Subcutaneous preadipocyte (primary cell): ENCODE measurements around the gene FAM50A. TPM values are rescaled to one million over a fixed set of nuclear protein-coding genes. Genes with fewer than 3 reads are reported as not detected.

ENCODE experiments used
- small RNA-seq: library from RNA; depleted of rRNA; stranded (forward); fragments of <200 nt; gene quantifications from one replicate; pipeline ENCODE3, GENCODE V24; 2012
- total RNA-seq: library from RNA; depleted of rRNA; stranded (reverse); fragments of >200 nt; gene quantifications from 2 replicates; pipeline ENCODE4 v1.2.3, GENCODE V29; 2012

Gene FAM50A, protein sequence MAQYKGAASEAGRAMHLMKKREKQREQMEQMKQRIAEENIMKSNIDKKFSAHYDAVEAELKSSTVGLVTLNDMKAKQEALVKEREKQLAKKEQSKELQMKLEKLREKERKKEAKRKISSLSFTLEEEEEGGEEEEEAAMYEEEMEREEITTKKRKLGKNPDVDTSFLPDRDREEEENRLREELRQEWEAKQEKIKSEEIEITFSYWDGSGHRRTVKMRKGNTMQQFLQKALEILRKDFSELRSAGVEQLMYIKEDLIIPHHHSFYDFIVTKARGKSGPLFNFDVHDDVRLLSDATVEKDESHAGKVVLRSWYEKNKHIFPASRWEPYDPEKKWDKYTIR
- total RNA-seq, result 34.9 and 35.2 TPM in 2 replicates

DNA sequence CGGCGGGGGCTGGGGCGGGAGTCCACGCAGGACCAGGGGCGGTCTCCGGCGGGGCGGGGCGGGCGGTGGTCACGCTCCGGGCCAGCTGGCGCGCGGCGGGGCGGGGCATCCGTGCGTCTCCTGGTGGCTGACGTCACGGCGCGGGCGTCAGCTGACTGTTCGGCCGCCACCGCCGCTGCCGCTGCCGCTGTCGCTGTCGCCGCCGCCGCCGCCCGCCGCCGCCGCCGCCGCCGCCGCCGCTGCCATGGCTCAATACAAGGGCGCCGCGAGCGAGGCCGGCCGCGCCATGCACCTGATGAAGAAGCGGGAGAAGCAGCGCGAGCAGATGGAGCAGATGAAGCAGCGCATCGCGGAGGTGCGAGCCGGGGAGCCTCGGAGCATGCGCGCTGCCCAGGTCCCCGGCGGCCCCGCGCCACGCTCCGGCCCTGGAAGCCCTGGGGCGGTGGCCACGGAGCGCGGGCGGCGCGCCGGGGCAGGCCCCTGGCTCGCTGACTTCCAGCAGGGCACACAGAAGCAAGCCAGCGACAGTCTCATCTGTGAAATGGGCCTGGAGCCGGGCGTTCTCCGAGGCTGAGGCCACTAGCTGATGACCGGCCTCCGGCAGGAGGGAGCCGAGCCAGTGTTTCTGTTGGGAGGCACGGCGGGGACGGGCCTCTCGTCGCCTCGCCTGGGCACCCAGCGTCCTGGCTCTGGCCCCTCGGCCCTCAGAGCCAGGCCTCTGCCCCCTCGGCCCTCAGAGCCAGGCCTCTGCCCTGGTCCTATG is at the start of gene FAM50A:
Gene FAM50A, plus strand, starts transcription at position 150 of the 763 bp plus-strand sequence. Its CDS starts 95 bp downstream, at position 245.

DNA sequence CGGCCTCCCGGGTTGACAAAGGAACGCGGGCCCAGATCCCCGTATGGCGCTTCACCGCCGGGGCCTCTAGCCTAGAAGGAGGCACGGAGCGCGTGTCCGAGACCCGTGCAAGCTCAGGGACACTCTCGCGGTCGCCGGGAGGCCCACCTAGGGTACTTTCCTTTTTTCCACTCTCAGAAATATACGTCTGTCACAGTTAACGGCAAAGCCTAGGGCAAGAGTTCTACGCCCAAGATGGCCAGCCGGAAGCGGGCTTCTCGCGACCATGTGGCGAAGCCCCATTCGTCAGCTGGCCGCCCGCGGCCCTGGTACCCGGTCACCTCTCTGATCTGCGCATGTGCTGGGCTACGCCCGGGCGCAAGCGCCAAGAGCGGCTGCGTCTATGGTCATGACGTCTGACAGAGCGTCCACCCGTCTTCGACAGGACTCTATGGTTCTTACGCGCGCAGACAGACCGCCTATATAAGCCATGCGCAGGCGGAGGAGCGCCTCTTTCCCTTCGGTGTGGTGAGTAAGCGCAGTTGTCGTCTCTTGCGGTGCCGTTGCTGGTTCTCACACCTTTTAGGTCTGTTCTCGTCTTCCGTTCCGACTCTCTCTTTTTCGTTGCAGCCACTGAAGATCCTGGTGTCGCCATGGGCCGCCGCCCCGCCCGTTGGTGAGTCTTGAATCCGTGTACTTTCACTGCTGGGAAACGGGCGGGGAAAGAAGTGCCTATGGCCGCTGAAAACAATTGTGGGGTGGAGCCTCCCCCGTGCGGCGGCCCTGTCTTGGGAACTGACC is 45.9 kb upstream of the FAM50A start, which contains the start of gene RPL10:
Gene RPL10, plus strand, starts transcription at position 490 of the 780 bp plus-strand sequence. Its CDS starts 143 bp downstream, at position 633.

DNA sequence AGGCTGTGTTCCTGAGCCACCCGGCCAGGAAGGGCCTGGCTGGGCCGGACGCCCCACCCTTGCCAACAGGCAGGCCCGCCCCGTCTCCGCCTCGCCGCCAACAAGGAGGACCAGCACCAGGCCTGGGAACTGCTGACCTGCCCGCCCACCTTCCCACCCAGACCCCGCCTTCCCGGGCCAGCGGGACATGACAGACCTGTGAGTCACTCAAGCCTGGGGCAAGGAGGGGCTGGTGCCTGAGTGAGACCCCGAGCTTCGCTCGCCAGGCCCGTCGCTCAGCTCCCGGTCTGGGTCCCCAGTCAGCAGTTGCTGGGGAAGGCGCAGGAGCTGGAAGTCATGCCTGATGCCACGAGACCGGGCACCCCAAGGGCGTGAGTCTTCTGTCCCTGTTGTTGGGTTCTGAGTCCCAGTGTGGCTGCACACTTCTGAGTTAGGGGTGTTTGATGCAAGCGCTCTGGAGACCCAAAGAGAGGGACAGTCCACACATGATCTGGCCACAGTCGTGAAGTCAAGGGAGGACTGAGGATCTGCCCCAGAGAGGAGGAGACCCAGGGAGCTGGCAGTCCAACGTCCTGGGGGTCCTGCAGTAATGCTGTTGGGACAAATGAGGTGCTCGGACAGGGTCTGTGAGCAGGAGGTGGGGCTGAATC is 34.6 kb upstream of the FAM50A start, which contains the start of gene DNASE1L1:
Gene DNASE1L1, minus strand, starts transcription at position 33 of the 650 bp plus-strand sequence. CDS start 3,686 bp downstream, outside the sequence.

GRCh38 chrX:154428176-154429171 is 15.5 kb upstream of the FAM50A start, which contains the start of gene ATP6AP1:
Gene ATP6AP1 (plus strand): TSS chrX:154428677. CDS start chrX:154428693, 16 bp downstream.

DNA sequence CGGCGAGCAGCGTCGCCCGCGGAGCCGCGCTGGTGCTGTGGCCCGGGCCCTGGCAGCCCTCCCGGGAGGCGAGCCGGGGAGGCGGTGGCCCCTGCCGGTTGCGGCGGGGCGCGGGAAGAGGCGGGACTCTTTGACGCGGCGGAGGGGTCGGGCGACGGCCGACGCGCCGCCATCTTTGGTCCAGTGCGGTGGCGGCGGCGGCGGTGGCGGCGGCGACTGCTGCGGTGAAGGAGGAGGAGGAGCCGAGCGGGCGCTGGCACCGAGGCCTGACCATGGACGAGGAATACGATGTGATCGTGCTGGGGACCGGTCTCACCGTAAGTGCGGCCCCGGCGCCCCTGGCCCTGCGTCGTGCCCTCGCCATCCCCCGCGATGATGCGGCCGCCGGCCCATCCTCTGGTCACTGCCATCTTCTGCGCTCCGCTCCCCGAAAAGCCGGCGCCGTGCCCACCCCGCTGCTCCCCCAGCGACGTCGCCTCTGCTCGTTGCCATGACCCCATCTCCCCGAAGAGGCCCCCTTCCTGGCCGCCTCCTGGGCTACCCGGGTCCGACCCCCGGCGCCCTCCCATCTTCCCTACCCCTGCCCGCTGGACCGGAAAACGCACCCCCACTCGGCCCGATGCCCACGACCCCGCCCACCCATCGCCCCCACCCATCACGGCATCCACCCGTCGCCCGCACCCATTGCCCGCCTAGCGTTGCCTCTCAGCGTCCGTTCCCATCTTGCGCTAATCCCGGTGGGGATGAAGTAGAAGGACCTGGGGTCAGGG is 6.8 kb upstream of the FAM50A start, which contains the start of gene GDI1:
Gene GDI1, plus strand, starts transcription at position 172 of the 770 bp plus-strand sequence. Its CDS starts 101 bp downstream, at position 273.

DNA sequence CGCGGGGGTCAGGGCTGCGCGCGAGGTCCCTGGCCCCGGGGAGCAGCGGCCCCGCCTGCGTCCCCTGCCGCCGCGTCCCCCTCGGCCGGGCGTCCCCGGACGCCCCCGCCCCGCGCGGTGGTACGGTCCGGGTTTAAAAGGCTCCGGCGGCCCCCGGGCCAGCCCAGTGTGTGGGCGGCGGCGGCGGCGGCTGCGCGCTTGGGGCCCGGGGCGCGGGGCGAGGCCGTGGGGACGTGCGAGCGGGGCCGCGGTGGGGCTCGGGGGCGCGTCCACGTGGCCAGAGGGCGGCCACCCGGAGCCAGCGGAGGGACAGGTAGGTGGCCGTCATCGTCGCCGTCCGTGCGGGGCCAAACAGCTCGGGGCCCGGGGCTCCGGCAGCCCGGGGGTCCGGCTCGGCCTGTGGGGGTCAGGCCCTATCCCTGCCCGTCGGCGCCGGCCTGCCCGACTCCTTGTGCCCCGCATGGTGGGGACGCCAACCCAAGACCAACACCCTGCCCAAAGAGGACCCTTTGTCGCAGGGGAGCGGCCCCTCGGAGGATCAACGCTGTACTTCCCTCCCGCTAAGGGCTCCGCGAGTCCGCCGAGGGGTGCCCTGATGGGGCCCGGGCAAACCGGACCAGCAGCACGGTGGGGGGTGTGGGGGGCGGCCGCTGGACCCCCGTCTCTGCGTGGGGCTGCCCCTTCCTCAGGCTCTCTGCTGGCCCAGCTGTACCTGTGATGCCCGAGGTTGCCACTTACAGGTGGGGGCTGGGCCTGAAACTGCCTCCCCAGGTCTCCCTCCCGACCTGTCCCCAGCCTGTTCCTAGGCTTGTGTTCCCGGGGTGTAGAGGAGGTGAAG is 14.4 kb downstream of the FAM50A start, which contains the start of gene PLXNA3:
Gene PLXNA3, plus strand, starts transcription at position 166 of the 838 bp plus-strand sequence. CDS start 1,903 bp downstream, outside the sequence.

GRCh38 chrX:154478728-154479622 is 35.0 kb downstream of the FAM50A start, which contains the start of gene LAGE3:
Gene LAGE3 (minus strand): TSS chrX:154479281. CDS start chrX:154478915, 366 bp downstream.

DNA sequence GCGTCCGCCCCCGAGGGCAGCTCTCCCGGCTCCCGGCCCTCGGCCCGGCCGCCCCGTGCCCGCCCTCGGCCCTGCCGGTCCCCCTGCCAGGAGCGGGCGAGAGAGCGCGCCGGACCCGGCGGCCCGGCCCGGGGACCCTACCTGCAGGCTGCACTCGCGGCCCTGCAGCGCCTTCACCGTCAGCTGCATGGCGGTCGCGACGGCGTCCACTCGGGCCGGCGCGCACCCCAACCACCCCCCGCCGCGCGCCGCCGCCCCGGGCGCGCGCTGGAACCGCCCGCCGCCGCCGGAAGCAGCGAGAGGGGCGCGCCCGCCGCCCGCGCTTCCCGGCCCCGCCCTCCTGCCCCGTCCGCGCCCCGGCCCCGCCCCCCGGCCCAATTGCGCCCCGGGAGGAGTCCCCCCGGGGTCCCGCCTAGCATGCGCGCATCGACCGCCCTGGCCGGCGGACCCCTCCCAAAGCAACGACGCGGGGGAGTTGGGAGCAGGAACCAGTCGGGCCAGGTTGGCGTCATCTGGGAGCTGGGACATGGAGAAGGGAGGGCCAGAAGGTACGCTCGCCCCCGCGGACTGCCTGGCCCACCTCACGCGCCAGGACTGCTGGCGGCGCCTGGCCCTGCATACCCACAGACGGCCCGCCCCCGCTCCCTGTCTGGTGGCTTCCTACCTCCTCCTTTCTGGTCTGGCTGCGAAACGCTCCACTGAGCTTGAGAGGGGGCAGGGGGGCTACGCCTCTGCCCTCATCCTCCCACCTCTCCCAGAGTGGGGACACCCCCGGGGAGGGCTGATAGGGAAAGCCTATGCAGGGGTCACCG is 42.7 kb downstream of the FAM50A start, which contains the start of gene UBL4A:
Gene UBL4A, minus strand, starts transcription at position 220 of the 812 bp plus-strand sequence. Its CDS starts 31 bp downstream, at position 189.

GRCh38 chrX:154490414-154491083 is 46.6 kb downstream of the FAM50A start, which contains the start of gene SLC10A3:
Gene SLC10A3 (minus strand): TSS chrX:154490629. CDS start chrX:154488940, 1,689 bp downstream.

Small RNA genes lying within 50 kb of the gene (small RNA-seq; reads per million reads assigned to genes)
- 0.16 reads per million for gene MIR6858
- gene RN7SL697P, result not detected
- gene SNORA70, result not detected

Other genes with a start within 250 kb of the FAM50A start
- not detected in 2 replicates for gene OPN1MW2, start 224.4 kb upstream of the FAM50A start, total RNA-seq
- gene OPN1MW3, start 186.6 kb upstream of the FAM50A start, total RNA-seq, result not detected in 2 replicates
- not detected in 2 replicates for gene TEX28, start 149.0 kb upstream of the FAM50A start, total RNA-seq
- not detected in 2 replicates for gene TKTL1, start 148.3 kb upstream of the FAM50A start, total RNA-seq
- gene FLNA, start 69.5 kb upstream of the FAM50A start, total RNA-seq, result 1,220 and 1,461 TPM in 2 replicates
- gene EMD, start 64.8 kb upstream of the FAM50A start, total RNA-seq, result 32.7 and 38.5 TPM in 2 replicates
- gene RPL10, start 45.8 kb upstream of the FAM50A start, total RNA-seq, result 1,085 and 1,649 TPM in 2 replicates
- gene DNASE1L1, start 34.9 kb upstream of the FAM50A start, total RNA-seq, result 18.0 and 28.2 TPM in 2 replicates
- 18.4 and 20.9 TPM in 2 replicates for gene TAFAZZIN, start 32.6 kb upstream of the FAM50A start, total RNA-seq
- gene ATP6AP1, start 15.5 kb upstream of the FAM50A start, total RNA-seq, result 35.6 and 39.3 TPM in 2 replicates
- 63.2 and 69.0 TPM in 2 replicates for gene GDI1, start 7.0 kb upstream of the FAM50A start, total RNA-seq
- 13.2 and 16.2 TPM in 2 replicates for gene PLXNA3, start 14.1 kb downstream of the FAM50A start, total RNA-seq
- 9.0 and 9.2 TPM in 2 replicates for gene LAGE3, start 35.1 kb downstream of the FAM50A start, total RNA-seq
- 37.5 and 37.7 TPM in 2 replicates for gene UBL4A, start 42.5 kb downstream of the FAM50A start, total RNA-seq
- gene SLC10A3, start 46.5 kb downstream of the FAM50A start, total RNA-seq, result 28.0 and 28.7 TPM in 2 replicates
- gene FAM3A, start 72.1 kb downstream of the FAM50A start, total RNA-seq, result 23.3 and 25.0 TPM in 2 replicates
- gene G6PD, start 102.7 kb downstream of the FAM50A start, total RNA-seq, result 145 and 151 TPM in 2 replicates
- 17.2 and 19.8 TPM in 2 replicates for gene IKBKG, start 103.5 kb downstream of the FAM50A start, total RNA-seq
- not detected in 2 replicates for gene CTAG1A, start 141.0 kb downstream of the FAM50A start, total RNA-seq
- not detected in 2 replicates for gene CTAG1B, start 175.1 kb downstream of the FAM50A start, total RNA-seq
- gene CTAG2, start 209.4 kb downstream of the FAM50A start, total RNA-seq, result not detected in 2 replicates